ENCODE results near the gene BOD1.

- TF ChIP-seq CTCF (conservative IDR thresholded peaks at IDR 0.05): no peak
- TF ChIP-seq ZFX (IDR thresholded peaks at IDR 0.05): no peak
Observed at GRCh38 chr5:173574983-173575382, 41.5 kb downstream of the BOD1 start.

Measured in C4-2B (cell line).